Natural killer cell (primary cell): ENCODE data around the gene GPR157. TPM values are rescaled to one million over a fixed set of nuclear protein-coding genes. Genes with fewer than 3 reads are reported as not detected.

Source experiments
- ATAC-seq, 3 donors: fragments of 150-1000 bp in 2 of 3; fragments of 200-7000 bp in 1 of 3; cut with Tn5 transposase; 1 replicate in 1 of 3; 2 replicates in 2 of 3; pipeline ENCODE4 v1.10.0; 2021; ENCODE audit warnings: mild to moderate bottlenecking in 2 of 3, moderate library complexity in 2 of 3
- DNase-seq, 2 donors: peaks; one replicate each; pipeline versions ENCODE4 v3.0.0 to v3.0.0-alpha.2; 2013 to 2021; ENCODE audit warnings: mixed read lengths in 1 of 2
- H3K27ac ChIP-seq: one replicate; pipeline ENCODE4 v1.5.1; 2013; ENCODE audit warnings: mild to moderate bottlenecking, low read length
- H3K27me3 ChIP-seq: one replicate; pipeline ENCODE4 v1.6.1; 2013; ENCODE audit warnings: low read length; ENCODE audit not compliant: control insufficient read depth, insufficient read depth
- H3K36me3 ChIP-seq: one replicate; pipeline ENCODE4 v1.6.1; 2013; ENCODE audit warnings: low read length; ENCODE audit not compliant: control insufficient read depth, insufficient read depth
- H3K4me1 ChIP-seq: one replicate; pipeline ENCODE4 v1.6.1; 2013; ENCODE audit warnings: low read length; ENCODE audit not compliant: control insufficient read depth, insufficient read depth
- H3K4me3 ChIP-seq: one replicate; pipeline ENCODE4 v1.5.1; 2013; ENCODE audit warnings: low read length
- H3K9me3 ChIP-seq: one replicate; pipeline ENCODE4 v1.6.1; 2013; ENCODE audit warnings: low read length; ENCODE audit not compliant: control insufficient read depth, insufficient read depth
- H3K27ac Mint-ChIP-seq, 2 donors: one replicate each; pipeline ENCODE4 v1.8.0; 2022; ENCODE audit warnings: mild to moderate bottlenecking in 2 of 2, mixed read lengths in 2 of 2, moderate library complexity in 1 of 2
- H3K27me3 Mint-ChIP-seq, 2 donors: one replicate each; pipeline ENCODE4 v1.8.0; 2022; ENCODE audit warnings: low read depth in 2 of 2, mixed read lengths in 2 of 2
- H3K36me3 Mint-ChIP-seq: one replicate; pipeline ENCODE4 v1.8.0; 2022; ENCODE audit warnings: mixed read lengths
- H3K4me1 Mint-ChIP-seq, 2 donors: one replicate each; pipeline ENCODE4 v1.8.0; 2022; ENCODE audit warnings: mixed read lengths in 2 of 2
- H3K4me3 Mint-ChIP-seq: one replicate; pipeline ENCODE4 v1.8.0; 2022; ENCODE audit warnings: mild to moderate bottlenecking, moderate library complexity, mixed read lengths
- H3K9me3 Mint-ChIP-seq, 2 donors: one replicate each; pipeline ENCODE4 v1.8.0; 2022; ENCODE audit warnings: mixed read lengths in 2 of 2
- CTCF ChIP-seq: fragments of 200-600 bp; IDR thresholded peaks from one replicate; pipeline ENCODE4 v1.8.0; 2022; ENCODE audit warnings: antibody characterized with exemption
- WGBS: methylation state at CpG from one replicate; pipeline ENCODE4 v1.1.7; 2013; ENCODE audit warnings: missing lambda C conversion rate; ENCODE audit not compliant: insufficient coverage; 5-methylcytosine and 5-hydroxymethylcytosine counted together
- intact Hi-C: fragments of 100-400 bp; cut with micrococcal nuclease; formaldehyde crosslinking; loops from one replicate; pipeline ENCODE4 v1.14.2; 2022
- total RNA-seq, 4 donors: library from RNA; stranded (reverse); fragments of 120-200 nt in 1 of 4; gene quantifications; one replicate each; pipeline versions ENCODE4 v1.2.3 to v1.2.4, GENCODE V29; 2013 to 2022

GPR157 gene
- total RNA-seq, 3 donors from 2014 or later (not counting 1 experiment from before 2014, with no cell fraction given), result 1.00 to 1.2 (median 1.1) TPM

GRCh38 chr1:9086796-9087195 is 42.1 kb downstream of the GPR157 start:
- H3K4me1 Mint-ChIP-seq, result peaks cover 0 to 5% of the 10 kb centered on the region in 2 donors
- no peak overlapping the region for H3K27ac ChIP-seq
- no peaks in the 10 kb centered on the region for H3K36me3 Mint-ChIP-seq
- ATAC-seq (no peak), DNase-seq (no peak)
- intact Hi-C loops, result no loop called here
- H3K4me1 ChIP-seq, result peaks cover 2% of the 10 kb centered on the region
- H3K9me3 ChIP-seq, result no peaks in the 10 kb centered on the region
- H3K27ac Mint-ChIP-seq, result no peak overlapping the region
- no peak overlapping the region for H3K4me3 ChIP-seq
- no peaks in the 10 kb centered on the region for H3K36me3 ChIP-seq
- WGBS, result 50% methylated on average over 2 of the region's 2 CpGs
- H3K27me3 Mint-ChIP-seq, result peaks cover 18 to 43% of the 10 kb centered on the region in 2 donors
- TF ChIP-seq CTCF, result no peak
- H3K27me3 ChIP-seq, result no peaks in the 10 kb centered on the region
- H3K4me3 Mint-ChIP-seq, result no peak overlapping the region
- no peaks in the 10 kb centered on the region for H3K9me3 Mint-ChIP-seq

DNA sequence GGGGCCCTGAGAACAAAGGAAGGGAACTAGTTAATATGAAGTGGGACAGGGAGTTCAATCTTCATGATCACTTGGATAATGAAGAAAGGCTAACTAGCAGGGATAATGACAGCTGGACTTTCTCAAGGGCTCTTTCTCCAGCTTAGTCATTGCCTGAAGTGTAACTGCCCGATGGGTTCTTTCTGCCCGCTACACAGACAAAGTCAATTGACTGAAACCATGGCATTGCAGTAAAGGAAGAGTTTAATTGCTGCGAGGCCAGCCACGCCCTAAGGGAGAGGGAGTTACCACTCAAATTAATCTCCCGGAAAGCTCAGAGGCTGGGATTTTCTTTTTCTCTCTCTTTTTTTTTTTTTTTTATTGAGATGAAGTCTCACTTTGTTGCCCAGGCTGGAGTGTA is 42.9 kb downstream of the GPR157 start:
- Histone ChIP-seq H3K4me3 (no peak overlapping the region), H3K9me3 (no peaks in the 10 kb centered on the region), H3K4me1 (peaks cover 2% of the 10 kb centered on the region), H3K36me3 (no peaks in the 10 kb centered on the region), H3K27me3 (no peaks in the 10 kb centered on the region), H3K27ac (no peak overlapping the region)
- ATAC-seq, result no peak
- no peaks in the 10 kb centered on the region for H3K9me3 Mint-ChIP-seq
- no peak overlapping the region for H3K4me3 Mint-ChIP-seq
- H3K27ac Mint-ChIP-seq, result no peak overlapping the region
- no peak for TF ChIP-seq CTCF
- 77% methylated on average over 2 of the region's 5 CpGs for WGBS
- intact Hi-C loops, result no loop called here
- peaks cover 18 to 49% of the 10 kb centered on the region in 2 donors for H3K27me3 Mint-ChIP-seq
- DNase-seq, result no peak
- peaks cover 0 to 5% of the 10 kb centered on the region in 2 donors for H3K4me1 Mint-ChIP-seq
- no peaks in the 10 kb centered on the region for H3K36me3 Mint-ChIP-seq

DNA sequence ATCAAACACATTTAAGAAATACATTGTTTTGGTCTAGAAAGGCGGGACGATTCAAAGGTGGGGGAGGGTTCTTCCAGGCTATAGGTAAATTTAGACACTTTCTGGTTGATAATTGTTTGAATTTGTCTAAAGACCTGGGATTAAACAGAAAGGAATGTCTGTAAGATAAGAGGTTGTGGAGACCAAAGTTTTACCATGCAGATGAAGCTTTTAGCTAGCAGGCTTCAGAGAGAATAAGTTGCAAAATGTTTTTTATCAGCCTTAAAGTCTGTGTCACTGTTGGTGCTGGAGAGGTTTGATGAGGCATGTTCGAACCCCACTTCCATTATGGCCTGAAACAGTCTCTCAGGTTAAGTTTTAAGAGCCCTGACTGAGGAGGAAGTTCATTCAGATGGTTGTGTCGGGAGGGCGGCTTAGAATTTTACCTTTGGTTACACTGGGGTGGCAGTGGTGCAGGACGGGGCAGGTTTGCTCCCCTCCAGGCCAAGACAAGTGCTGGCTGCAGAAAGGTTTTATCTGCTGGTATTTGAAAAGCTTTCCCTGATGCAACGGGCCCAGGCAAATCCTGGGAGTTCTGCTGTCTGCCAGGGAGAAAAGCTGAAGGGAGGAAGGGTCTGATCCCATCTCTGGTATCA is 43.5 kb downstream of the GPR157 start:
- H3K27me3 Mint-ChIP-seq, result peaks cover 18 to 53% of the 10 kb centered on the region in 2 donors
- H3K36me3 Mint-ChIP-seq, result no peaks in the 10 kb centered on the region
- H3K27ac ChIP-seq, result no peak overlapping the region
- H3K4me3 ChIP-seq, result no peak overlapping the region
- H3K4me3 Mint-ChIP-seq, result no peak overlapping the region
- H3K9me3 Mint-ChIP-seq, result no peaks in the 10 kb centered on the region
- H3K4me1 ChIP-seq, result peaks cover 2% of the 10 kb centered on the region
- peaks cover 1 to 5% of the 10 kb centered on the region in 2 donors for H3K4me1 Mint-ChIP-seq
- intact Hi-C loops, result no loop called here
- H3K9me3 ChIP-seq, result no peaks in the 10 kb centered on the region
- no peak overlapping the region for H3K27ac Mint-ChIP-seq
- WGBS, result 54% methylated on average over 7 of the region's 7 CpGs
- H3K27me3 ChIP-seq, result no peaks in the 10 kb centered on the region
- H3K36me3 ChIP-seq, result no peaks in the 10 kb centered on the region
- no peak for ATAC-seq
- no peak for DNase-seq
- no peak for TF ChIP-seq CTCF

GRCh38 chr1:9084906-9085305 is 44.0 kb downstream of the GPR157 start:
- intact Hi-C loops, result no loop called here
- Histone ChIP-seq H3K9me3 (no peaks in the 10 kb centered on the region), H3K36me3 (no peaks in the 10 kb centered on the region), H3K4me3 (no peak overlapping the region), H3K27me3 (no peaks in the 10 kb centered on the region), H3K27ac (no peak overlapping the region), H3K4me1 (peaks cover 2% of the 10 kb centered on the region)
- TF ChIP-seq CTCF, result no peak
- no peak overlapping the region for H3K4me3 Mint-ChIP-seq
- H3K9me3 Mint-ChIP-seq, result no peaks in the 10 kb centered on the region
- peaks cover 18 to 58% of the 10 kb centered on the region in 2 donors for H3K27me3 Mint-ChIP-seq
- 45% methylated on average over 8 of the region's 8 CpGs for WGBS
- DNase-seq, result no peak
- peaks cover 5 to 6% of the 10 kb centered on the region in 2 donors for H3K4me1 Mint-ChIP-seq
- no peak overlapping the region for H3K27ac Mint-ChIP-seq
- no peak for ATAC-seq
- H3K36me3 Mint-ChIP-seq, result no peaks in the 10 kb centered on the region
